Breast epithelium (tissue), 4 donors: ENCODE data around the gene NFKB1. TPM values are rescaled to one million over a fixed set of nuclear protein-coding genes. Genes with fewer than 3 reads are reported as not detected.
A peak's percentile ranks its signal among the peaks of the same experiment; 100 is the strongest.

Experiments used
- DNase-seq, 2 donors: peaks; one replicate each; pipeline ENCODE4 v3.0.0-alpha.2; 2019; ENCODE audit warnings: low spot score in 2 of 2
- H3K27ac ChIP-seq, 2 donors: fragments of 200-600 bp; sonication (generic) in 1 of 2; one replicate each; pipeline ENCODE4 v1.5.1; 2016 to 2019; ENCODE audit warnings: mild to moderate bottlenecking in 1 of 2
- H3K27me3 ChIP-seq, 2 donors: fragments of 200-600 bp; sonication (generic) in 1 of 2; one replicate each; pipeline versions ENCODE4 v1.5.1 to v1.6.0; 2017 to 2019; ENCODE audit warnings: control low read depth in 1 of 2, mild to moderate bottlenecking in 1 of 2
- H3K36me3 ChIP-seq: fragments of 200-600 bp; one replicate; pipeline ENCODE4 v1.5.1; 2019
- H3K4me1 ChIP-seq, 2 donors: fragments of 200-600 bp; sonication (generic); one replicate each; pipeline ENCODE4 v1.5.1; 2016 to 2019; ENCODE audit warnings: control low read depth in 1 of 2
- H3K4me3 ChIP-seq, 3 donors: fragments of 200-600 bp; sonication (generic); 1 replicate in 2 of 3; 2 replicates in 1 of 3; pipeline ENCODE4 v1.5.1; 2016 to 2019; ENCODE audit warnings: mild to moderate bottlenecking in 3 of 3, moderate library complexity in 2 of 3
- H3K9me3 ChIP-seq, 2 donors: fragments of 200-600 bp; sonication (generic) in 1 of 2; one replicate each; pipeline ENCODE4 v1.5.1; 2016 to 2019; ENCODE audit warnings: control low read depth in 1 of 2
- CTCF ChIP-seq, 3 donors: fragments of 450-650 bp; IDR thresholded peaks; one replicate each; pipeline ENCODE4 v1.5.1; 2016 to 2017; ENCODE audit warnings: antibody characterized with exemption in 3 of 3, mild to moderate bottlenecking in 3 of 3, moderate library complexity in 3 of 3
- POLR2A ChIP-seq: fragments of 450-650 bp; IDR thresholded peaks from one replicate; pipeline ENCODE4 v1.6.1; 2016; ENCODE audit warnings: antibody characterized with exemption, mild to moderate bottlenecking, moderate library complexity
- POLR2AphosphoS5 ChIP-seq, 3 donors: sonication (generic); formaldehyde crosslinking; IDR thresholded peaks; one replicate each; pipeline ENCODE4 v1.6.1; 2017; ENCODE audit warnings: antibody characterized with exemption in 3 of 3
- intact Hi-C: fragments of 100-400 bp; cut with DNase I; formaldehyde crosslinking; loops from one replicate; pipeline ENCODE4 v1.15.1; 2023; ENCODE audit warnings: low total_unique reads
- total RNA-seq, 3 donors: library from RNA; depleted of rRNA; stranded (reverse); fragments of >200 nt; gene quantifications; one replicate each; pipeline ENCODE4 v1.1.0, GENCODE V29; 2016

NFKB1 gene
- total RNA-seq, 3 donors from 2014 or later, result 30.2 to 52.5 (median 42.6) TPM

- Histone ChIP-seq H3K36me3 (no peaks in the 10 kb centered on the region), H3K9me3 (no peaks in the 10 kb centered on the region), H3K27ac (no peak overlapping the region), H3K27me3 (no peaks in the 10 kb centered on the region), H3K4me3 (no peak overlapping the region), H3K4me1 (no peaks in the 10 kb centered on the region)
- no peak for DNase-seq
- intact Hi-C loops, result no loop called here
- TF ChIP-seq POLR2AphosphoS5 (IDR thresholded peaks at IDR 0.05), result no peak
- no peak for TF ChIP-seq CTCF (IDR thresholded peaks at IDR 0.05)
- TF ChIP-seq POLR2A, result no peak
These were observed 6.6 kb upstream of the NFKB1 start for GRCh38 chr4:102494603-102495002.

- intact Hi-C loops, result no loop called here
- Histone ChIP-seq H3K4me3 (no peak overlapping the region), H3K27me3 (no peaks in the 10 kb centered on the region), H3K27ac (no peak overlapping the region), H3K9me3 (no peaks in the 10 kb centered on the region), H3K36me3 (no peaks in the 10 kb centered on the region), H3K4me1 (no peaks in the 10 kb centered on the region)
- no peak for TF ChIP-seq CTCF (IDR thresholded peaks at IDR 0.05)
- DNase-seq, result no peak
These were observed 3.2 kb upstream of the NFKB1 start for GRCh38 chr4:102497986-102498385.

GRCh38 chr4:102500352-102500695 is 835 bp upstream of the NFKB1 start:
- DNase-seq, result no peak
- Histone ChIP-seq H3K4me1 (peaks cover 0 to 3% of the 10 kb centered on the region in 2 donors), H3K27ac (peak overlapping the region; percentile 97 to 99), H3K9me3 (no peaks in the 10 kb centered on the region), H3K36me3 (no peaks in the 10 kb centered on the region), H3K4me3 (peak overlapping the region; percentile 89 to 93 (median 89)), H3K27me3 (no peaks in the 10 kb centered on the region)
- intact Hi-C loops, result no loop called here
- peak in 1 of 3 donors; percentile 13 for TF ChIP-seq CTCF (IDR thresholded peaks at IDR 0.05)
- no peak for TF ChIP-seq POLR2A
- TF ChIP-seq POLR2AphosphoS5 (IDR thresholded peaks at IDR 0.05), result no peak

- H3K4me1 ChIP-seq, result peaks cover 0 to 3% of the 10 kb centered on the region in 2 donors
- intact Hi-C loops, result no loop called here
- H3K27me3 ChIP-seq, result no peaks in the 10 kb centered on the region
- H3K9me3 ChIP-seq, result no peaks in the 10 kb centered on the region
- no peaks in the 10 kb centered on the region for H3K36me3 ChIP-seq
- no peak for DNase-seq
- H3K27ac ChIP-seq, result peak overlapping the region; percentile 97 to 99
- no peak for TF ChIP-seq POLR2AphosphoS5 (IDR thresholded peaks at IDR 0.05)
- peak in 1 of 3 donors; percentile 15 for TF ChIP-seq CTCF (IDR thresholded peaks at IDR 0.05)
- H3K4me3 ChIP-seq, result peak overlapping the region; percentile 89 to 93 (median 89)
These were observed 213 bp downstream of the NFKB1 start for GRCh38 chr4:102501447-102501696.

GRCh38 chr4:102502543-102502818 is 1.3 kb downstream of the NFKB1 start:
- no peaks in the 10 kb centered on the region for H3K9me3 ChIP-seq
- TF ChIP-seq POLR2AphosphoS5 (IDR thresholded peaks at IDR 0.05) (no peak), CTCF (IDR thresholded peaks at IDR 0.05) (no peak), POLR2A (no peak)
- H3K4me1 ChIP-seq, result peaks cover 0 to 3% of the 10 kb centered on the region in 2 donors
- intact Hi-C loops, result no loop called here
- no peaks in the 10 kb centered on the region for H3K36me3 ChIP-seq
- no peak for DNase-seq
- peak overlapping the region; percentile 89 to 93 (median 89) for H3K4me3 ChIP-seq
- peak overlapping the region; percentile 97 to 99 for H3K27ac ChIP-seq
- H3K27me3 ChIP-seq, result no peaks in the 10 kb centered on the region
